Gastroesophageal sphincter (tissue), 4 donors: ENCODE results near the gene GUCA1C. TPM values are rescaled to one million over a fixed set of nuclear protein-coding genes. Genes with fewer than 3 reads are reported as not detected.

Experiments
- ATAC-seq: fragments of 150-250 bp; one replicate; pipeline ENCODE4 v1.9.1; 2016; ENCODE audit warnings: mild to moderate bottlenecking, moderate library complexity
- H3K27ac ChIP-seq, 4 donors: fragments of 200-600 bp; sonication (generic) in 3 of 4; 1 replicate in 3 of 4; 2 replicates in 1 of 4; pipeline ENCODE4 v1.5.1; 2016 to 2019
- H3K27me3 ChIP-seq: fragments of 200-600 bp; sonication (generic); one replicate; pipeline ENCODE4 v1.5.1; 2019
- H3K36me3 ChIP-seq, 2 donors: fragments of 200-600 bp; sonication (generic); one replicate each; pipeline ENCODE4 v1.5.1; 2019; ENCODE audit warnings: control low read depth in 1 of 2
- H3K4me1 ChIP-seq, 3 donors: fragments of 200-600 bp; sonication (generic); 1 replicate in 2 of 3; 2 replicates in 1 of 3; pipeline ENCODE4 v1.5.1; 2016 to 2019; ENCODE audit warnings: control low read depth in 2 of 3
- H3K4me3 ChIP-seq, 2 donors: fragments of 200-600 bp; sonication (generic); one replicate each; pipeline ENCODE4 v1.5.1; 2019; ENCODE audit warnings: mild to moderate bottlenecking in 1 of 2, moderate library complexity in 1 of 2
- H3K9me3 ChIP-seq, 3 donors: fragments of 200-600 bp; sonication (generic); one replicate each; pipeline ENCODE4 v1.5.1; 2017 to 2019; ENCODE audit warnings: control low read depth in 2 of 3
- CTCF ChIP-seq, 4 experiments: fragments of 200-600 bp in 2 of 4; fragments of 450-650 bp in 2 of 4; sonication (generic) in 1 of 4; IDR thresholded peaks; one replicate each; pipeline ENCODE4 v1.5.1; 2017 to 2019; ENCODE audit warnings: antibody characterized with exemption in 4 of 4, mild to moderate bottlenecking in 2 of 4, moderate library complexity in 2 of 4
- EP300 ChIP-seq: sonication (generic); formaldehyde crosslinking; IDR thresholded peaks from one replicate; pipeline ENCODE4 v1.6.1; 2017; ENCODE audit warnings: antibody characterized with exemption, mild to moderate bottlenecking
- POLR2A ChIP-seq, 2 donors: fragments of 450-650 bp; IDR thresholded peaks; one replicate each; pipeline ENCODE4 v1.6.1; 2017; ENCODE audit warnings: antibody characterized with exemption in 2 of 2, mild to moderate bottlenecking in 2 of 2, moderate library complexity in 1 of 2
- POLR2AphosphoS5 ChIP-seq: sonication (generic); formaldehyde crosslinking; IDR thresholded peaks from one replicate; pipeline ENCODE4 v1.6.1; 2017; ENCODE audit warnings: antibody characterized with exemption
- WGBS, 2 donors: methylation state at CpG; one replicate each; pipeline ENCODE4 v1.1.5; 2018; ENCODE audit warnings: low coverage in 1 of 2; 5-methylcytosine and 5-hydroxymethylcytosine counted together
- total RNA-seq, 4 donors: library from RNA; depleted of rRNA; stranded (reverse); fragments of >200 nt; gene quantifications; one replicate each; pipeline ENCODE4 v1.1.0, GENCODE V29; 2016

The GUCA1C gene
- total RNA-seq, 4 donors from 2014 or later, result not detected

- Histone ChIP-seq H3K4me3 (no peak overlapping the region), H3K27me3 (no peaks in the 10 kb centered on the region), H3K9me3 (no peaks in the 10 kb centered on the region), H3K27ac (no peak overlapping the region), H3K4me1 (no peaks in the 10 kb centered on the region), H3K36me3 (no peaks in the 10 kb centered on the region)
- ATAC-seq, result no peak
- 60 to 81% methylated on average over 1 to 3 of the region's 8 CpGs for WGBS, 2 donors
- TF ChIP-seq CTCF (IDR thresholded peaks at IDR 0.05), result no peak
These were observed 73.8 kb downstream of the GUCA1C start for GRCh38 chr3:108879915-108880314.

- no peaks in the 10 kb centered on the region for H3K4me1 ChIP-seq
- no peak overlapping the region for H3K4me3 ChIP-seq
- no peaks in the 10 kb centered on the region for H3K27me3 ChIP-seq
- 0 to 40% methylated on average over 1 of the region's 1 CpG for WGBS, 2 donors
- no peak overlapping the region for H3K27ac ChIP-seq
- ATAC-seq, result no peak
- no peaks in the 10 kb centered on the region for H3K36me3 ChIP-seq
- TF ChIP-seq CTCF (IDR thresholded peaks at IDR 0.05), result no peak
- no peak for TF ChIP-seq EP300
- TF ChIP-seq POLR2AphosphoS5, result no peak
- TF ChIP-seq POLR2A (IDR thresholded peaks at IDR 0.05), result no peak
- H3K9me3 ChIP-seq, result no peaks in the 10 kb centered on the region
These were observed 75.8 kb downstream of the GUCA1C start for GRCh38 chr3:108877901-108878300.

DNA sequence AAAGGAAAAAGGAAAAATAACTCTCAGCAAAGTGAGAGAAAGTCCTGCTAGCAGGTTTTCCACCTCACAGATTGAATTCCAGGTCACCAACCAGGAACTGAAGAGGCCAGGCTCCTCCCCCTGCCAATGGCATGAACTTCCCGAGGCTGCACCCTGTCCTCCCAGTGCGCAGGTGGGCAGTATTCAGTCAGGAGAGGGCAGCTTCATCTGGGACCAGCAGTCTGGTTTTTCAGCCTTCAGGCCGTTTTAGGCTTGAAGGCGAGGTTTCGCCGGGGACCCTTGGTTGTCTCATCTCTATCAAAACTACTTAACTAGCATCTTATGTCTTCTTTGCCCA lies 89.9 kb downstream of the GUCA1C start:
- ATAC-seq, result no peak
- 80 to 88% methylated on average over 1 to 6 of the region's 6 CpGs for WGBS, 2 donors
- no peaks in the 10 kb centered on the region for H3K4me1 ChIP-seq
- H3K9me3 ChIP-seq, result no peaks in the 10 kb centered on the region
- H3K36me3 ChIP-seq, result no peaks in the 10 kb centered on the region
- no peaks in the 10 kb centered on the region for H3K27me3 ChIP-seq
- H3K4me3 ChIP-seq, result no peak overlapping the region
- H3K27ac ChIP-seq, result no peak overlapping the region
- TF ChIP-seq POLR2AphosphoS5, result no peak
- TF ChIP-seq EP300, result no peak
- no peak for TF ChIP-seq CTCF (IDR thresholded peaks at IDR 0.05)
- TF ChIP-seq POLR2A (IDR thresholded peaks at IDR 0.05), result no peak

DNA sequence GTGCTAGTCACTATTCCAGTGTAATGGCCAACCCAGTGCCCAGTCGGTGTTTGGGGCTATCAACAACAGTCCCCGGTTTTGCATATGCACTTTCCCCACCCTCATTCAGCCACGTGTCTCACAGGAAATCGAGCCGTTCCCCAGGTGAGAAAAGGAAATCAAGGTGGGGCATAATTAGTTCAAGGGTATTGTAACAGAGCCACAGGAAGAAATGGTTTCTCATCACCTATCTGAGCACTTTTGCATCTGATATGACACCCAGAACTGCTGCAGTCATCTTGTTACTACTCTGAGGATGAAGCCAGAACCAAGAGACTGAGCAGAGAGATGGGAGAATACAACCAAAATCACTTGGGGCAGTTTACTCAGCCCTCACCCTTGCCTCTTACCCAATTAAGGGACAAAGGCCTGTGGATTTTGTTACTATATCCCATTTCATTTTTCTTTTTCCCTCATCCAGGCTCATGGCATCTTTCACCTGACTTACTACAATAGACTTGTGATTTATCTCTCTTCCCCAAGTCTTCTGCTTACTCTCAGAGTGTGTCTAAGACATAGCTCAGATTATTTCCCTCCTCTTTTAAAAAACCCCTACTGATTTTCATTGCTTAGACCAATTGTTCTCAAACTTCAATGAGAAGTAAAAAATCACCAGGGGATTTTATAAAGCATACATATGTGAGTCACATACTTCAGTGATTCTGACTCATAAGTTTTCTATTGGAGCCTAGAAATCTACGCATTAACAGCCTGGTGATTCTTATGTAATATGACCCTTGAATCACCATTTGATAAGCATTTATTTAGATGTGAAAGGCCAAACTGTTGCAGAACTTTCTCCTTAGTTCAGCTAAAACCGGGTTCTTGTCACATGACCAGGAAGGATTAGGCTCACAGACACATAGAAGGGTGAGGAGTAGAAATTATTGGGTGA lies 90.5 kb downstream of the GUCA1C start:
- H3K4me3 ChIP-seq, result no peak overlapping the region
- WGBS, 2 donors, result 48 to 49% methylated on average over 4 to 6 of the region's 7 CpGs
- no peak for ATAC-seq
- no peaks in the 10 kb centered on the region for H3K9me3 ChIP-seq
- TF ChIP-seq POLR2A (IDR thresholded peaks at IDR 0.05), result no peak
- TF ChIP-seq POLR2AphosphoS5, result no peak
- TF ChIP-seq EP300, result no peak
- no peaks in the 10 kb centered on the region for H3K36me3 ChIP-seq
- no peaks in the 10 kb centered on the region for H3K27me3 ChIP-seq
- no peaks in the 10 kb centered on the region for H3K4me1 ChIP-seq
- no peak overlapping the region for H3K27ac ChIP-seq

GRCh38 chr3:108861401-108861800 lies 92.3 kb downstream of the GUCA1C start:
- Histone ChIP-seq H3K27ac (no peak overlapping the region), H3K27me3 (no peaks in the 10 kb centered on the region), H3K4me1 (no peaks in the 10 kb centered on the region), H3K9me3 (no peaks in the 10 kb centered on the region), H3K36me3 (no peaks in the 10 kb centered on the region), H3K4me3 (no peak overlapping the region)
- no peak for ATAC-seq
- TF ChIP-seq POLR2AphosphoS5, result no peak
- TF ChIP-seq CTCF (IDR thresholded peaks at IDR 0.05), result no peak
- no peak for TF ChIP-seq POLR2A (IDR thresholded peaks at IDR 0.05)
- TF ChIP-seq EP300, result no peak
- 33 to 54% methylated on average over 1 of the region's 1 CpG for WGBS, 2 donors

Other genes starting within 250 kb of the GUCA1C start
- not detected for gene RETNLB, start 196.5 kb downstream of the GUCA1C start, total RNA-seq
- 1 to 10 TPM in 2 of 4 donors, not detected in 2; 1.2 to 2.4 TPM for gene TRAT1, start 131.1 kb downstream of the GUCA1C start, total RNA-seq
- not detected for gene MORC1, start 164.3 kb upstream of the GUCA1C start, total RNA-seq
- not detected for gene C3orf85, start 182.8 kb upstream of the GUCA1C start, total RNA-seq